ENCODE results near the gene ANKRD23. TPM values are rescaled to one million over a fixed set of nuclear protein-coding genes. Genes with fewer than 3 reads are reported as not detected.
A peak's percentile ranks its signal among the peaks of the same experiment; 100 is the strongest.

The ANKRD23 gene
- total and polyA plus RNA-seq, 2 of the 13 experiments (the other 11 are each of a cell fraction or from before 2014, with no cell fraction given): 1.5 to 1.6 TPM

- TF ChIP-seq, protein P1, sequence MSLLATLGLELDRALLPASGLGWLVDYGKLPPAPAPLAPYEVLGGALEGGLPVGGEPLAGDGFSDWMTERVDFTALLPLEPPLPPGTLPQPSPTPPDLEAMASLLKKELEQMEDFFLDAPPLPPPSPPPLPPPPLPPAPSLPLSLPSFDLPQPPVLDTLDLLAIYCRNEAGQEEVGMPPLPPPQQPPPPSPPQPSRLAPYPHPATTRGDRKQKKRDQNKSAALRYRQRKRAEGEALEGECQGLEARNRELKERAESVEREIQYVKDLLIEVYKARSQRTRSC (CRISPR knock-in tag; IDR thresholded peaks at IDR 0.05; ENCODE audit: low read depth): no peak; the same call in 1 of the 2 replicates
- TF ChIP-seq RNF2 (conservative IDR thresholded peaks at IDR 0.05; ENCODE audit: low read depth): no peak
- TF ChIP-seq TP53 (CRISPR knock-in tag; conservative IDR thresholded peaks at IDR 0.05): no peak
- TF ChIP-seq CEBPZ (IDR thresholded peaks at IDR 0.05; ENCODE audit: low read length): no peak
- no peak for TF ChIP-seq ELF3 (CRISPR knock-in tag; IDR thresholded peaks at IDR 0.05)
- no peak for TF ChIP-seq YEATS4 (CRISPR knock-in tag; IDR thresholded peaks at IDR 0.05; ENCODE audit: borderline replicate concordance)
- no peak for TF ChIP-seq ATF7 (IDR thresholded peaks at IDR 0.05)
- no peak for TF ChIP-seq ATF7 (CRISPR knock-in tag; IDR thresholded peaks at IDR 0.05)
- TF ChIP-seq ZNF777 (CRISPR knock-in tag; IDR thresholded peaks at IDR 0.05): peak; percentile 16; the same call in 1 of the 2 replicates
- TF ChIP-seq PRDM15 (CRISPR knock-in tag; IDR thresholded peaks at IDR 0.05): peak; percentile 97
- TF ChIP-seq CCAR2 (optimal IDR thresholded peaks at IDR 0.05; ENCODE audit: low read depth, low read length): no peak
- TF ChIP-seq JUND (CRISPR knock-in tag; IDR thresholded peaks at IDR 0.05): no peak
- TF ChIP-seq SRSF9 (IDR thresholded peaks at IDR 0.05; ENCODE audit: borderline replicate concordance, insufficient read depth, low read depth, low read length, poor library complexity, severe bottlenecking): no peak
- no peak; the same call in 1 of the 2 replicates for TF ChIP-seq ZBTB7B (CRISPR knock-in tag; IDR thresholded peaks at IDR 0.05)
- no peak for TF ChIP-seq ELF1 (CRISPR knock-in tag; IDR thresholded peaks at IDR 0.05)
- TF ChIP-seq ETV6 (CRISPR knock-in tag; conservative IDR thresholded peaks at IDR 0.05): 0 out of 2 replicates have a peak, but pooled peaks have one; percentile 20
- no peak for TF ChIP-seq KMT2B (CRISPR knock-in tag; IDR thresholded peaks at IDR 0.05)
- TF ChIP-seq, protein P2, sequence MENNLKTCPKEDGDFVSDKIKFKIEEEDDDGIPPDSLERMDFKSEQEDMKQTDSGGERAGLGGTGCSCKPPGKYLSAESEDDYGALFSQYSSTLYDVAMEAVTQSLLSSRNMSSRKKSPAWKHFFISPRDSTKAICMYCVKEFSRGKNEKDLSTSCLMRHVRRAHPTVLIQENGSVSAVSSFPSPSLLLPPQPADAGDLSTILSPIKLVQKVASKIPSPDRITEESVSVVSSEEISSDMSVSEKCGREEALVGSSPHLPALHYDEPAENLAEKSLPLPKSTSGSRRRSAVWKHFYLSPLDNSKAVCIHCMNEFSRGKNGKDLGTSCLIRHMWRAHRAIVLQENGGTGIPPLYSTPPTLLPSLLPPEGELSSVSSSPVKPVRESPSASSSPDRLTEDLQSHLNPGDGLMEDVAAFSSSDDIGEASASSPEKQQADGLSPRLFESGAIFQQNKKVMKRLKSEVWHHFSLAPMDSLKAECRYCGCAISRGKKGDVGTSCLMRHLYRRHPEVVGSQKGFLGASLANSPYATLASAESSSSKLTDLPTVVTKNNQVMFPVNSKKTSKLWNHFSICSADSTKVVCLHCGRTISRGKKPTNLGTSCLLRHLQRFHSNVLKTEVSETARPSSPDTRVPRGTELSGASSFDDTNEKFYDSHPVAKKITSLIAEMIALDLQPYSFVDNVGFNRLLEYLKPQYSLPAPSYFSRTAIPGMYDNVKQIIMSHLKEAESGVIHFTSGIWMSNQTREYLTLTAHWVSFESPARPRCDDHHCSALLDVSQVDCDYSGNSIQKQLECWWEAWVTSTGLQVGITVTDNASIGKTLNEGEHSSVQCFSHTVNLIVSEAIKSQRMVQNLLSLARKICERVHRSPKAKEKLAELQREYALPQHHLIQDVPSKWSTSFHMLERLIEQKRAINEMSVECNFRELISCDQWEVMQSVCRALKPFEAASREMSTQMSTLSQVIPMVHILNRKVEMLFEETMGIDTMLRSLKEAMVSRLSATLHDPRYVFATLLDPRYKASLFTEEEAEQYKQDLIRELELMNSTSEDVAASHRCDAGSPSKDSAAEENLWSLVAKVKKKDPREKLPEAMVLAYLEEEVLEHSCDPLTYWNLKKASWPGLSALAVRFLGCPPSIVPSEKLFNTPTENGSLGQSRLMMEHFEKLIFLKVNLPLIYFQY (CRISPR knock-in tag; IDR thresholded peaks at IDR 0.05; ENCODE audit: borderline replicate concordance): 0 out of 2 replicates have a peak, but pooled peaks have one; percentile 13
- no peak for TF ChIP-seq NFE2L2 (IDR thresholded peaks at IDR 0.05; ENCODE audit: low read length)
- no peak for TF ChIP-seq ZNF737 (CRISPR knock-in tag; IDR thresholded peaks at IDR 0.05; ENCODE audit: borderline replicate concordance)
Measured at GRCh38 chr2:96869281-96869821, 25.5 kb upstream of the ANKRD23 start (continued).

Data from HepG2 (cell line).